Liver (tissue), 9 donors: ENCODE measurements around the gene FUCA2. TPM values are rescaled to one million over a fixed set of nuclear protein-coding genes. Genes with fewer than 3 reads are reported as not detected.

Source experiments
- DNase-seq: peaks from one replicate; pipeline ENCODE4 v3.0.0-alpha.2; 2017; ENCODE audit warnings: low spot score
- H3K27ac ChIP-seq, 2 donors: one replicate each; pipeline ENCODE4 v1.7.0; 2013; ENCODE audit warnings: inconsistent platforms in 2 of 2, low read length in 2 of 2, control low read depth in 1 of 2, low read depth in 1 of 2, mild to moderate bottlenecking in 1 of 2
- H3K27me3 ChIP-seq, 4 donors: one replicate each; pipeline versions ENCODE4 v1.6.1 to v1.7.0; 2013; ENCODE audit warnings: low read length in 3 of 4, inconsistent platforms in 1 of 4, mild to moderate bottlenecking in 1 of 4, moderate library complexity in 1 of 4; ENCODE audit not compliant: control insufficient read depth in 4 of 4, insufficient read depth in 4 of 4
- H3K36me3 ChIP-seq, 4 donors: one replicate each; pipeline versions ENCODE4 v1.6.1 to v1.7.0; 2013; ENCODE audit warnings: low read length in 3 of 4, mild to moderate bottlenecking in 3 of 4, low read depth in 1 of 4, moderate library complexity in 1 of 4; ENCODE audit not compliant: control insufficient read depth in 4 of 4, insufficient read depth in 3 of 4
- H3K4me1 ChIP-seq, 4 donors: one replicate each; pipeline versions ENCODE4 v1.6.1 to v1.7.0; 2013; ENCODE audit warnings: low read length in 3 of 4, mild to moderate bottlenecking in 3 of 4, moderate library complexity in 1 of 4; ENCODE audit not compliant: control insufficient read depth in 4 of 4, insufficient read depth in 4 of 4
- H3K4me3 ChIP-seq, 3 donors: one replicate each; pipeline versions ENCODE4 v1.6.1 to v1.7.0; 2013; ENCODE audit warnings: low read length in 3 of 3, control low read depth in 1 of 3, low read depth in 1 of 3, mild to moderate bottlenecking in 1 of 3
- H3K9ac ChIP-seq, 2 donors: one replicate each; pipeline ENCODE4 v1.7.0; 2013; ENCODE audit warnings: low read length in 2 of 2, mild to moderate bottlenecking in 2 of 2, moderate library complexity in 2 of 2, control low read depth in 1 of 2, low read depth in 1 of 2
- H3K9me3 ChIP-seq, 4 donors: one replicate each; pipeline versions ENCODE4 v1.6.1 to v1.7.0; 2013; ENCODE audit warnings: low read length in 3 of 4; ENCODE audit not compliant: control insufficient read depth in 4 of 4
- EGR1 ChIP-seq, 2 donors: IDR thresholded peaks; 2 replicates each; pipeline ENCODE4 v1.6.1; 2016 to 2018; ENCODE audit warnings: antibody characterized with exemption in 2 of 2, low read depth in 2 of 2
- FOXA1 ChIP-seq: IDR thresholded peaks from 2 replicates; pipeline ENCODE4 v1.6.1; 2016; ENCODE audit warnings: antibody characterized with exemption
- FOXA2 ChIP-seq: IDR thresholded peaks from 2 replicates; pipeline ENCODE4 v1.6.1; 2016; ENCODE audit warnings: antibody characterized with exemption
- GABPA ChIP-seq, 2 donors: IDR thresholded peaks in 1 of 2; conservative IDR thresholded peaks in 1 of 2; 2 replicates each; pipeline ENCODE4 v1.6.1; 2016; ENCODE audit warnings: antibody characterized with exemption in 2 of 2, mild to moderate bottlenecking in 1 of 2, moderate library complexity in 1 of 2
- HNF4A ChIP-seq, 2 donors: conservative IDR thresholded peaks; 2 replicates each; pipeline ENCODE4 v1.6.1; 2016; ENCODE audit warnings: antibody characterized with exemption in 2 of 2, mild to moderate bottlenecking in 2 of 2
- HNF4G ChIP-seq: IDR thresholded peaks from 2 replicates; pipeline ENCODE4 v1.6.1; 2016; ENCODE audit warnings: antibody characterized with exemption
- JUND ChIP-seq, 2 donors: IDR thresholded peaks; 2 replicates each; pipeline ENCODE4 v1.6.1; 2016; ENCODE audit warnings: antibody characterized with exemption in 2 of 2
- NR2F2 ChIP-seq: IDR thresholded peaks from 2 replicates; pipeline ENCODE4 v1.6.1; 2016; ENCODE audit warnings: antibody characterized with exemption
- RAD21 ChIP-seq, 2 donors: IDR thresholded peaks; 2 replicates each; pipeline ENCODE4 v1.6.1; 2016; ENCODE audit warnings: antibody characterized with exemption in 2 of 2, mild to moderate bottlenecking in 2 of 2
- RXRA ChIP-seq, 2 donors: IDR thresholded peaks; 2 replicates each; pipeline ENCODE4 v1.6.1; 2017 to 2018; ENCODE audit warnings: antibody characterized with exemption in 2 of 2, mild to moderate bottlenecking in 1 of 2
- SP1 ChIP-seq: IDR thresholded peaks from 2 replicates; pipeline ENCODE4 v1.6.1; 2018; ENCODE audit warnings: antibody characterized with exemption, mild to moderate bottlenecking
- TAF1 ChIP-seq: conservative IDR thresholded peaks from 2 replicates; pipeline ENCODE4 v1.6.1; 2016; ENCODE audit warnings: antibody characterized with exemption, mild to moderate bottlenecking
- YY1 ChIP-seq: IDR thresholded peaks from 2 replicates; pipeline ENCODE4 v1.6.1; 2016; ENCODE audit warnings: antibody characterized with exemption, mild to moderate bottlenecking
- WGBS: extraction: QIAGEN DNeasy Blood & Tissue Kit; methylation state at CpG from one replicate; pipeline ENCODE4 v1.1.7; 2013; 5-methylcytosine and 5-hydroxymethylcytosine counted together
- polyA plus RNA-seq, 2 donors: library from polyadenylated mRNA; stranded (reverse) in 1 of 2; unstranded in 1 of 2; fragments of 200-250 nt in 1 of 2; fragments of >200 nt in 1 of 2; fragmentation: Nextera tagmentation in 1 of 2; extraction: Ambion mirVana in 1 of 2; gene quantifications; one replicate each; pipeline versions ENCODE4 v1.2.1 to v1.2.3, GENCODE V29; 2013 to 2015
- total RNA-seq, 2 donors: library from RNA; depleted of rRNA; stranded (reverse); fragments of >200 nt; gene quantifications; one replicate each; pipeline ENCODE4 v1.2.3, GENCODE V29; 2014
- TF ChIP-seq, protein P1 (sequence below): IDR thresholded peaks from 2 replicates; pipeline ENCODE4 v1.6.1; 2016; ENCODE audit warnings: antibody characterized with exemption
- TF ChIP-seq, protein P2 (sequence below): fragments of 150-350 bp; IDR thresholded peaks from 2 replicates; pipeline ENCODE4 v1.5.1; 2017; ENCODE audit warnings: improper control_type of control experiment, low read depth, low read length; ENCODE audit not compliant: missing input control
- TF ChIP-seq, protein P3 (sequence below): IDR thresholded peaks from 2 replicates; pipeline ENCODE4 v1.6.1; 2016; ENCODE audit warnings: antibody characterized with exemption
- TF ChIP-seq, protein P4 (sequence below): IDR thresholded peaks from 2 replicates; pipeline ENCODE4 v1.6.1; 2016; ENCODE audit warnings: antibody characterized with exemption, mild to moderate bottlenecking
- TF ChIP-seq, protein P5 (sequence below): IDR thresholded peaks from 2 replicates; pipeline ENCODE4 v1.6.1; 2016; ENCODE audit warnings: antibody characterized with exemption
- donor health status: healthy.
- donor health status: healthy.
- donor health status: healthy.
- donor health status: healthy.
- donor health status: healthy.

Gene FUCA2
- total and polyA plus RNA-seq, 4 donors: 22.4 to 44.5 (median 35.1) TPM

DNA sequence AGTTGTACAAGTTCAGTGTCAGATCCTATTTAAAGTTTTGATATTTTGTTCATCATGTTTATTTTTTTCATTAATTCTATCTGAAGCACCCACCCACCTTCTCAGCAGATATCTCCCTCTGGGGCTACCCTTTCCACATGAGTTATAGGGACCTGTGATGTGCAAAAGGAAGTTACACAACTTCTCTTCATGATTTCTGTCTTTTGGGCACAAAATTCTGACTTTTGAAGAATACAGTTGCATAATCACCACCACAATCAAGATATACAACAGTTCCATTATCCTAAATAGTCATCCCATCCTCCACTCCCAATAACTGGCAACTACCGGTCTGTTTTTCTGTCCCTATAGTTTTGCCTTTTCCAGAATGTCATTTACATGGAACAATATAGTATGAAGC lies 13.8 kb upstream of the FUCA2 start:
- WGBS: 86% methylated on average over 1 of the region's 1 CpG
- DNase-seq: no peak
- TF ChIP-seq, protein P1, sequence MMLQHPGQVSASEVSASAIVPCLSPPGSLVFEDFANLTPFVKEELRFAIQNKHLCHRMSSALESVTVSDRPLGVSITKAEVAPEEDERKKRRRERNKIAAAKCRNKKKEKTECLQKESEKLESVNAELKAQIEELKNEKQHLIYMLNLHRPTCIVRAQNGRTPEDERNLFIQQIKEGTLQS: no peak
- TF ChIP-seq HNF4A (conservative IDR thresholded peaks at IDR 0.05) (no peak), EGR1 (IDR thresholded peaks at IDR 0.05; ENCODE audit: low read depth in 2 of 2) (no peak), HNF4G (no peak), FOXA2 (no peak), RAD21 (IDR thresholded peaks at IDR 0.05) (no peak), SP1 (no peak), YY1 (no peak), RXRA (IDR thresholded peaks at IDR 0.05) (no peak), GABPA (IDR thresholded peaks at IDR 0.05 in 1 of 2, conservative IDR thresholded peaks at IDR 0.05 in 1 of 2) (no peak)
- TF ChIP-seq, protein P2, sequence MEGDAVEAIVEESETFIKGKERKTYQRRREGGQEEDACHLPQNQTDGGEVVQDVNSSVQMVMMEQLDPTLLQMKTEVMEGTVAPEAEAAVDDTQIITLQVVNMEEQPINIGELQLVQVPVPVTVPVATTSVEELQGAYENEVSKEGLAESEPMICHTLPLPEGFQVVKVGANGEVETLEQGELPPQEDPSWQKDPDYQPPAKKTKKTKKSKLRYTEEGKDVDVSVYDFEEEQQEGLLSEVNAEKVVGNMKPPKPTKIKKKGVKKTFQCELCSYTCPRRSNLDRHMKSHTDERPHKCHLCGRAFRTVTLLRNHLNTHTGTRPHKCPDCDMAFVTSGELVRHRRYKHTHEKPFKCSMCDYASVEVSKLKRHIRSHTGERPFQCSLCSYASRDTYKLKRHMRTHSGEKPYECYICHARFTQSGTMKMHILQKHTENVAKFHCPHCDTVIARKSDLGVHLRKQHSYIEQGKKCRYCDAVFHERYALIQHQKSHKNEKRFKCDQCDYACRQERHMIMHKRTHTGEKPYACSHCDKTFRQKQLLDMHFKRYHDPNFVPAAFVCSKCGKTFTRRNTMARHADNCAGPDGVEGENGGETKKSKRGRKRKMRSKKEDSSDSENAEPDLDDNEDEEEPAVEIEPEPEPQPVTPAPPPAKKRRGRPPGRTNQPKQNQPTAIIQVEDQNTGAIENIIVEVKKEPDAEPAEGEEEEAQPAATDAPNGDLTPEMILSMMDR: no peak
- TF ChIP-seq, protein P3, sequence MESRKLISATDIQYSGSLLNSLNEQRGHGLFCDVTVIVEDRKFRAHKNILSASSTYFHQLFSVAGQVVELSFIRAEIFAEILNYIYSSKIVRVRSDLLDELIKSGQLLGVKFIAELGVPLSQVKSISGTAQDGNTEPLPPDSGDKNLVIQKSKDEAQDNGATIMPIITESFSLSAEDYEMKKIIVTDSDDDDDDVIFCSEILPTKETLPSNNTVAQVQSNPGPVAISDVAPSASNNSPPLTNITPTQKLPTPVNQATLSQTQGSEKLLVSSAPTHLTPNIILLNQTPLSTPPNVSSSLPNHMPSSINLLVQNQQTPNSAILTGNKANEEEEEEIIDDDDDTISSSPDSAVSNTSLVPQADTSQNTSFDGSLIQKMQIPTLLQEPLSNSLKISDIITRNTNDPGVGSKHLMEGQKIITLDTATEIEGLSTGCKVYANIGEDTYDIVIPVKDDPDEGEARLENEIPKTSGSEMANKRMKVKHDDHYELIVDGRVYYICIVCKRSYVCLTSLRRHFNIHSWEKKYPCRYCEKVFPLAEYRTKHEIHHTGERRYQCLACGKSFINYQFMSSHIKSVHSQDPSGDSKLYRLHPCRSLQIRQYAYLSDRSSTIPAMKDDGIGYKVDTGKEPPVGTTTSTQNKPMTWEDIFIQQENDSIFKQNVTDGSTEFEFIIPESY: no peak
- TF ChIP-seq, protein P4, sequence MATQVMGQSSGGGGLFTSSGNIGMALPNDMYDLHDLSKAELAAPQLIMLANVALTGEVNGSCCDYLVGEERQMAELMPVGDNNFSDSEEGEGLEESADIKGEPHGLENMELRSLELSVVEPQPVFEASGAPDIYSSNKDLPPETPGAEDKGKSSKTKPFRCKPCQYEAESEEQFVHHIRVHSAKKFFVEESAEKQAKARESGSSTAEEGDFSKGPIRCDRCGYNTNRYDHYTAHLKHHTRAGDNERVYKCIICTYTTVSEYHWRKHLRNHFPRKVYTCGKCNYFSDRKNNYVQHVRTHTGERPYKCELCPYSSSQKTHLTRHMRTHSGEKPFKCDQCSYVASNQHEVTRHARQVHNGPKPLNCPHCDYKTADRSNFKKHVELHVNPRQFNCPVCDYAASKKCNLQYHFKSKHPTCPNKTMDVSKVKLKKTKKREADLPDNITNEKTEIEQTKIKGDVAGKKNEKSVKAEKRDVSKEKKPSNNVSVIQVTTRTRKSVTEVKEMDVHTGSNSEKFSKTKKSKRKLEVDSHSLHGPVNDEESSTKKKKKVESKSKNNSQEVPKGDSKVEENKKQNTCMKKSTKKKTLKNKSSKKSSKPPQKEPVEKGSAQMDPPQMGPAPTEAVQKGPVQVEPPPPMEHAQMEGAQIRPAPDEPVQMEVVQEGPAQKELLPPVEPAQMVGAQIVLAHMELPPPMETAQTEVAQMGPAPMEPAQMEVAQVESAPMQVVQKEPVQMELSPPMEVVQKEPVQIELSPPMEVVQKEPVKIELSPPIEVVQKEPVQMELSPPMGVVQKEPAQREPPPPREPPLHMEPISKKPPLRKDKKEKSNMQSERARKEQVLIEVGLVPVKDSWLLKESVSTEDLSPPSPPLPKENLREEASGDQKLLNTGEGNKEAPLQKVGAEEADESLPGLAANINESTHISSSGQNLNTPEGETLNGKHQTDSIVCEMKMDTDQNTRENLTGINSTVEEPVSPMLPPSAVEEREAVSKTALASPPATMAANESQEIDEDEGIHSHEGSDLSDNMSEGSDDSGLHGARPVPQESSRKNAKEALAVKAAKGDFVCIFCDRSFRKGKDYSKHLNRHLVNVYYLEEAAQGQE: no peak
- TF ChIP-seq, protein P5, sequence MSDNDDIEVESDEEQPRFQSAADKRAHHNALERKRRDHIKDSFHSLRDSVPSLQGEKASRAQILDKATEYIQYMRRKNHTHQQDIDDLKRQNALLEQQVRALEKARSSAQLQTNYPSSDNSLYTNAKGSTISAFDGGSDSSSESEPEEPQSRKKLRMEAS: no peak
- Histone ChIP-seq H3K36me3 (no peaks in the 10 kb centered on the region), H3K27me3 (no peaks in the 10 kb centered on the region), H3K27ac (no peak overlapping the region), H3K9ac (no peak overlapping the region), H3K4me3 (no peak overlapping the region), H3K9me3 (no peaks in the 10 kb centered on the region), H3K4me1 (no peaks in the 10 kb centered on the region)

DNA sequence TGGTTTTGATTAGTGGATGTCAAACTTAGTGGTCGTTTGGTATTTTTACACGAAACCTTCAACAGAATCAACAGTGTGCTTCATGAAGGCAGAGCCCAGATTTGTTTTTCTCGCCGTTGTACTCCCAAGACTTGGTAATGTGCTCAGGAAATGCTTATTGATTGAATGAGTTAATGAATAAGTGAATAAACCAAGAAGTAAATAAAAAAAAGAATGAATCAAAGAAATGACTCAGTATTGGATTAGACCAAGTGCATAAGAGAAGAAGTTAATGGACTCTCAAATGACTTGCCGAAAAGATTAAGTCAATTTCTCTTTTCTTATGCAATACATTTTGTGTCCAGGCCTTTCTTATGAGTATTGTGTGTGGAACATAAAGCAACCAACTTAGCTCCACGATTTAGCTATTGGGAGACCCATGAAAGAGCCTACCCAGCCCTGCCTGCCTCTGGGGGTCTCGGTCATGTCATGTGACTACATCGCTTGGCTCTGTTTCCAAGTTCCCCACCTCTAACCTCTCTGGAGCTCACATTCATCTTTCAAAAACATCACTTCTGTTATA lies 10.6 kb upstream of the FUCA2 start:
- no peaks in the 10 kb centered on the region for H3K27me3 ChIP-seq
- no peaks in the 10 kb centered on the region for H3K36me3 ChIP-seq
- 85% methylated on average over 8 of the region's 8 CpGs for WGBS
- H3K27ac ChIP-seq: no peak overlapping the region
- no peaks in the 10 kb centered on the region for H3K9me3 ChIP-seq
- TF ChIP-seq JUND (IDR thresholded peaks at IDR 0.05) (no peak), EGR1 (IDR thresholded peaks at IDR 0.05; ENCODE audit: low read depth in 2 of 2) (no peak), NR2F2 (no peak), RAD21 (IDR thresholded peaks at IDR 0.05) (no peak), FOXA1 (no peak), YY1 (no peak), FOXA2 (no peak), TAF1 (no peak)
- TF ChIP-seq, protein P3: no peak
- no peaks in the 10 kb centered on the region for H3K4me1 ChIP-seq
- DNase-seq: no peak
- no peak overlapping the region for H3K9ac ChIP-seq
- no peak overlapping the region for H3K4me3 ChIP-seq
